PC-3 (cell line): Measurements from ENCODE around the gene ROCK2. TPM values are rescaled to one million over a fixed set of nuclear protein-coding genes. Genes with fewer than 3 reads are reported as not detected.
A peak's percentile ranks its signal among the peaks of the same experiment; 100 is the strongest.

Experiments used
- ATAC-seq: fragments of 200-7000 bp; cut with Tn5 transposase; 2 replicates; pipeline ENCODE4 v1.9.1; 2020; ENCODE audit warnings: mild to moderate bottlenecking, moderate library complexity
- BruUV-seq: library from RNA; stranded (reverse); fragments of 400-500 nt; replicated peaks from 2 replicates; lab custom pipeline; 2021; lab: Mats Ljungman, UMichigan
- CTCF ChIA-PET: fragments of 300-600 bp; sonication (Branson Sonifier 250); formaldehyde crosslinking; loops from one replicate; lab custom pipeline; 2022; ENCODE audit warnings: antibody characterized with exemption; lab: Charles Lee
- POLR2A ChIA-PET: fragments of 300-600 bp; sonication (Branson Sonifier 250); formaldehyde crosslinking; loops from one replicate; lab custom pipeline; 2022; ENCODE audit warnings: antibody characterized with exemption; ENCODE audit not compliant: unreplicated experiment; lab: Charles Lee
- DNase-seq: peaks from one replicate; pipeline ENCODE4 v3.0.0-alpha.2; 2015
- H2AFZ ChIP-seq: fragments of 300-600 bp; sonication (generic); 2 replicates; pipeline ENCODE4 v1.6.0; 2016; ENCODE audit warnings: antibody characterized with exemption, low read length
- H3F3A ChIP-seq: fragments of 300-600 bp; sonication (generic); one replicate; pipeline ENCODE4 v1.6.0; 2017; ENCODE audit warnings: antibody characterized with exemption, low read length, control low read depth, mild to moderate bottlenecking; ENCODE audit not compliant: unreplicated experiment
- H3K27ac ChIP-seq: fragments of 300-600 bp; sonication (generic); 2 replicates; pipeline ENCODE4 v1.5.1; 2016; ENCODE audit warnings: mild to moderate bottlenecking, low read length
- H3K27me3 ChIP-seq: fragments of 300-600 bp; sonication (generic); 2 replicates; pipeline ENCODE4 v1.6.1; 2016; ENCODE audit warnings: low read length, mixed read lengths
- H3K36me3 ChIP-seq: fragments of 300-600 bp; sonication (generic); 2 replicates; pipeline ENCODE4 v1.6.1; 2016; ENCODE audit warnings: low read depth, mixed run types, low read length, mixed read lengths
- H3K4me1 ChIP-seq: fragments of 300-600 bp; sonication (generic); 2 replicates; pipeline ENCODE4 v1.5.1; 2016; ENCODE audit warnings: low read length; ENCODE audit not compliant: insufficient read depth
- H3K4me2 ChIP-seq: fragments of 300-600 bp; sonication (generic); 2 replicates; pipeline ENCODE4 v1.6.0; 2016; ENCODE audit warnings: low read length
- H3K4me3 ChIP-seq: fragments of 300-600 bp; sonication (generic); 2 replicates; pipeline ENCODE4 v1.5.1; 2016; ENCODE audit warnings: mild to moderate bottlenecking, low read length, mixed read lengths
- H3K79me2 ChIP-seq: fragments of 300-600 bp; sonication (generic); 2 replicates; pipeline ENCODE4 v1.6.1; 2017; ENCODE audit warnings: low read length, mixed read lengths
- H3K9ac ChIP-seq: fragments of 300-600 bp; sonication (generic); 2 replicates; pipeline ENCODE4 v1.6.0; 2016; ENCODE audit warnings: mild to moderate bottlenecking, low read length
- H3K9me2 ChIP-seq: fragments of 300-600 bp; sonication (generic); replicated peaks from 2 replicates; pipeline ENCODE4 v1.6.1; 2016; ENCODE audit warnings: mixed run types, low read length, mixed read lengths
- H3K9me3 ChIP-seq: fragments of 300-600 bp; sonication (generic); 2 replicates; pipeline ENCODE4 v1.6.1; 2016; ENCODE audit warnings: low read length, mixed read lengths
- H4K20me1 ChIP-seq: fragments of 300-600 bp; sonication (generic); 2 replicates; pipeline ENCODE4 v1.6.1; 2016; ENCODE audit warnings: low read length, mixed read lengths
- CTCF ChIP-seq: fragments of 300-600 bp; sonication (generic); conservative IDR thresholded peaks from 2 replicates; pipeline ENCODE4 v1.5.1; 2017; ENCODE audit warnings: antibody characterized with exemption, low read depth, mild to moderate bottlenecking, low read length
- EZH2 ChIP-seq: fragments of 300-600 bp; sonication (generic); IDR thresholded peaks from one replicate; pipeline ENCODE4 v1.6.1; 2017; ENCODE audit warnings: antibody characterized with exemption, mild to moderate bottlenecking, low read length; ENCODE audit not compliant: unreplicated experiment
- EZH2phosphoT487 ChIP-seq: fragments of 300-600 bp; sonication (generic); IDR thresholded peaks from 2 replicates; pipeline ENCODE4 v1.6.1; 2018; ENCODE audit warnings: mild to moderate bottlenecking, antibody characterized with exemption, low read length, borderline replicate concordance
- intact Hi-C: fragments of 100-400 bp; cut with micrococcal nuclease; formaldehyde crosslinking; loops from 2 replicates; pipeline ENCODE4 v1.9.0; 2023
- total RNA-seq: library from RNA; depleted of rRNA; stranded (reverse); fragments of >200 nt; gene quantifications from 2 replicates; pipeline ENCODE4 v1.2.3, GENCODE V29; 2014

Gene ROCK2
- total RNA-seq, 1 experiment from 2014 or later, result 35.3 TPM

- H2AFZ ChIP-seq, result no peak overlapping the region
- BruUV-seq, result no TSS peak
- H3K9me3 ChIP-seq, result no peaks in the 10 kb centered on the region
- ChIA-PET POLR2A (no interaction called here), CTCF (no interaction called here)
- peaks cover 52% of the 10 kb centered on the region for H3K36me3 ChIP-seq
- no peaks in the 10 kb centered on the region for H3K4me1 ChIP-seq
- H3K4me3 ChIP-seq, result no peak overlapping the region
- no peak for TF ChIP-seq CTCF
- no peak overlapping the region for H3K4me2 ChIP-seq
- H3K27me3 ChIP-seq, result no peaks in the 10 kb centered on the region
- H3F3A ChIP-seq, result no peaks in the 10 kb centered on the region
- H3K27ac ChIP-seq, result no peak overlapping the region
- no peak overlapping the region for H3K9ac ChIP-seq
- H4K20me1 ChIP-seq, result no peaks in the 10 kb centered on the region
- no peaks in the 10 kb centered on the region for H3K9me2 ChIP-seq
- no peak for DNase-seq
- intact Hi-C loops, result no loop called here
- no peaks in the 10 kb centered on the region for H3K79me2 ChIP-seq
- no peak for ATAC-seq
Observed at GRCh38 chr2:11212645-11213044, 131.8 kb downstream of the ROCK2 start.

DNA sequence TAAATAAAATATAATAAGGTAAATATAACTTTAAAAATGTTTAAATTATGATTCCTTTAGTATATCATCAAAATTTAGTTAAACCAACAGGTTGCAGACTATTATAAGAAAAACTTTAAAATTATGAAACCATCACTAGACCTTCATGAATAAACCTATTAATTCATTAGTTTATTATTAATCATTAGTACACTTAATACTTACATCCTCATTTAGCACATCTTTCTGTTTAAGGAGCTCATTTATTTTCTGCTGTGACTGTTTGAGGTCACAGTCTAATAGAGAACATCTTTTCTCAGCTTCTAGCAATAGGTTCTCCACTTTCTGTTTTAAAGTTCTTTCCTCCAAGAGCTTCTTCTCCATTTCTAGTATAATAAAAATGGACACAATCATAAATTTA lies 136.4 kb downstream of the ROCK2 start:
- DNase-seq (no peak), ATAC-seq (no peak)
- H3K4me2 ChIP-seq, result no peak overlapping the region
- ChIA-PET POLR2A (interaction anchor here (0.5 kb wide), 1 partner anchor 9 kb away, joined by 3 read pairs; no protein-coding TSS in a partner anchor), CTCF (no interaction called here)
- intact Hi-C loops, result no loop called here
- no peak overlapping the region for H3K9ac ChIP-seq
- TF ChIP-seq EZH2phosphoT487 (no peak), CTCF (no peak), EZH2 (no peak)
- no peaks in the 10 kb centered on the region for H4K20me1 ChIP-seq
- H3K79me2 ChIP-seq, result 0 out of 2 replicates have a peak, but pooled peaks cover 1% of the 10 kb centered on the region
- no peak overlapping the region for H3K4me3 ChIP-seq
- no peaks in the 10 kb centered on the region for H3K9me3 ChIP-seq
- peaks cover 20% of the 10 kb centered on the region for H3K4me1 ChIP-seq
- H3K36me3 ChIP-seq, result peaks cover 25% of the 10 kb centered on the region
- H3K9me2 ChIP-seq, result no peaks in the 10 kb centered on the region
- no TSS peak for BruUV-seq
- no peaks in the 10 kb centered on the region for H3K27me3 ChIP-seq
- no peak overlapping the region for H3K27ac ChIP-seq
- H2AFZ ChIP-seq, result no peak overlapping the region
- H3F3A ChIP-seq, result peaks cover 4% of the 10 kb centered on the region

DNA sequence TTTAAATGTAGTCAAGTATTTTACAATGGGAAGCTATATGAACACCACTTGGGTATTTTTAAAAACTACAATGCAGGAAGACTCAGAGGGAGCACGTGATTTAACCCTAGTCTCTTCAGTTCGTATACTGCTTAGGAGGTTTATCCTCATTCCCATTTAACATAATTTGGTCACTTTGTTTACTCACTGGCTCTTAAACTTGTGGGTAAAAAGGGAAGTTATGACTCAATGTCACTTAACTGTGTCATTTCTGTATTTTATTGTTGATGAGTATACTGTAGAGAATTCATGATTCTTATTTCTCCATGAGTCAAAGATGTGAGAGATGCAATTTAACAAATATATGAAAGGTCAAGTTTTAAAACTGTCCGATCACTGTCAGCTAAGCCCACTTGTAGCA lies 141.0 kb downstream of the ROCK2 start:
- Histone ChIP-seq H4K20me1 (no peaks in the 10 kb centered on the region), H3K27ac (peak overlapping the region; percentile 67), H3K9me2 (no peaks in the 10 kb centered on the region), H2AFZ (no peak overlapping the region), H3K9ac (no peak overlapping the region; the same call in 1 of the 2 replicates), H3K36me3 (peaks cover 34% of the 10 kb centered on the region), H3K79me2 (0 out of 2 replicates have a peak, but pooled peaks cover 3% of the 10 kb centered on the region), H3K4me3 (no peak overlapping the region), H3K4me1 (peaks cover 24% of the 10 kb centered on the region), H3K4me2 (peak overlapping the region; percentile 65), H3K27me3 (no peaks in the 10 kb centered on the region), H3F3A (peaks cover 4% of the 10 kb centered on the region), H3K9me3 (no peaks in the 10 kb centered on the region)
- no TSS peak for BruUV-seq
- TF ChIP-seq EZH2phosphoT487 (no peak), EZH2 (no peak), CTCF (no peak)
- ATAC-seq (peak; percentile 94), DNase-seq (peak; percentile 96)
- POLR2A ChIA-PET, result no interaction called here
- CTCF ChIA-PET, result interaction anchor here (0.6 kb wide), 2 partner anchors 31 to 39 kb away, joined by 4 to 14 read pairs; no protein-coding TSS in a partner anchor
- intact Hi-C loops, result loop anchor here (2.0 to 5.0 kb wide), 2 partner anchors 49 to 71 kb away; partner anchors contain the start of gene SLC66A3
